Stimulated activated CD8-positive, alpha-beta memory T cell treated with anti-CD3 and anti-CD28 coated beads, Interleukin-15, amount 100 ng/mL, for 4 hours (primary cell): ENCODE measurements around the gene LHX6.

Experiments
- DNase-seq, 2 donors: peaks; one replicate each; pipeline ENCODE4 v3.0.0-alpha.2; 2020; ENCODE audit warnings: low read depth in 2 of 2

Gene LHX6

DNA sequence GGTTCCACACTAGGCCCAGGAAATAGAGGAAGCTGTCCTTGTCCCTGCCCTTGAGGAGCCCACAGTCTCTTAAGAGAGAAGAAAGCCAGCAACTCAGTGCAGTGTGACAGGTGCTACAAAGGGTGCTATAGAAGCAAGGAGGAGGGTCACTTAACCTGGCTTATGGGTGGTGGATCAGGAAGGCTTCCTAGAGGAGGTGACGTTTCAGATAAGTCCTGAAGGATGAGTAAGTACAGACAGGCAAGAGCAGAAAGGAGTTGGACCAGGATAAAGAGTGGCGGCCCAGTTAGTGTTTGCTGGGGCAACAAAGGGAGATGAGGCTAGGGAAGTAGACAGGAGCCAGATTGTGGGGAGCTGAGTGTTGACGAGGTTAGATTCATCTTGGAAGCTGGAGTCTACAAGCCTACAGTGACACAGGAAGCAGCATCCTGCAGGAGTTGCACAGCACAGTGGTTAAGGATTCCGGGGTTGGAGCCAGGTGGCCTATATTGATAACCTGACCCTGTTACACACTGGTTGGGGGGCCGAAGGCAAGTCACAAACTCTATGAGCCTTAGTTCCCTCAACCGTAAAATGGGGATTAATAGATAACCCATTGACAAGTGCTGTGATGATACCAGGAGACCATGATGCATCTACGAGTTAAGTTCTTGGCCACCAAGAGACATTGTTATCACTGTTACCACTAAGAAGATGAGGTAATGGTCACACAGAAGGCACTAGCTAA is 5.4 kb upstream of the LHX6 start:
- no peak for DNase-seq

DNA sequence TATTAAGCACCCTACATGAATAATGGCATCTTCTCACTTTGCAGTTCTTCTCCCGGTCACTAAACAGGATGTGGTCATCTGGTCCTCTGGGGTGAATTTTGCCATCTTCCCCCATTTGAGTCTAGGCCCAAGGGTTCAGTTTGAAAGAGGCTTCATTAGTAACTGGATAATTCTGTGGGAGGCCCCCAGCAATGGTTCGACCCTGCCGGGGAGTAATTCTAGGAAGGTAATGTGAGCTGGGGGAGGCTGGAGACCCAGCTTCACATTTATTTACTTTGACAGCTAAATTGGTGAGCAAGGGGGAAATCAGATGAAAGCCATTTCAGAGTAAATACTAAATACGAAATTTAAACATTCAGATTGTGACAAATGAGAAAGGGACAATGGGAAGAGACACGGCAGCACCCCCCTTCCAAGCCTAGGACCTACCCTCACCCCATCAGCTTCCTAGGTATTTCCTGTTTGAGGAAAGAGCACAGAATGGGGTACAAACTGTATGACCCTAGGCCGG is 4.1 kb upstream of the LHX6 start:
- DNase-seq = no peak

DNA sequence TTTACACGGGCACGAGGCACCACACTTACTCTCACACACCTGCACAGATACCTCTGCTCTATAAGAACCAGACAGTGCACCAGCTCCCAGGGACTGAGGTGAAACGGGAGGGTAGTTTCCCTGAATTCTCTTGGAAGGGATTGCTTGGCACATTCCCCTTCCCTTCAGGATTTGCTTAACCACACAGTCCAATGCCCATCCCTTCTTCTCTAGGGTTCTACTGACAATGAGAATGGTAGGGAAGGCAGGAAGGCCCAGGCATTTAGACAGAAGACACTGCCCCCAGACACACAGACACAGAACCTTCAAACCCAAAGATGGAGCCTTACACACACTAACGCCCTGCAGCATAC is 704 bp upstream of the LHX6 start:
- no peak for DNase-seq

DNA sequence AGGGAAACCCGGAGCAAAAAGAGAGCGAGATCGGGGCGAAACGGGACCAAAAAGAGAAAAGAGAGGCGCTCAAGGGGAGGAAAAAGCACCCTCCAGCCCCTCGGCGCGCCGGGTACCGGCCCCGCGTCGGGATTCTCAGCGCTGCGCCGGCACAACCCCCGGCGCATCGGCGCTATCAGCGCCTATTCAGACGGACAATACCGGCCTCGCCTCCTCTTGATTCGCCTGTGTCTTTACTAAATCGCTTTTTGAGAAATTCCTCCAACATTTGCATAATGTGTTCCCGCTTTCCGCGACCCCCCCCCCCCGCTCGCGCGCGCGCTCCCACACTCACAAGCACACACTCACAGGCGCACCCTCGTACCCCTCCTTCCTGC is 578 bp downstream of the LHX6 start:
- no peak for DNase-seq

DNA sequence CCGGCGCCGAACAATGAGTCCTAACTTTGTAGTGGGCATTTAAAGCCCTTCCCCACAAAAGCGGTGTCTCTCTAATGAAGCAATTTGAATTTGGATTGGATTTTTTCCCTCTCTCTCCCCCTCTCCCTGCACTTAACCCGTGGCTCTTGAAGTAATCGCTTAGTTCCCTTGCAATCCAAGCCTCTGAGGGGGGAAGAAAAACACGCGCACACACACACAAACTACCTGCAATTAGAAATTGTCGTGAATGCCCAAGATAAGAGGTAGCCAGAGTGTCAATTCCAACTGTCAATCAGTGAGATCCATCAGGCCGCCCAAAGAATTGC is 1.2 kb downstream of the LHX6 start:
- DNase-seq = no peak

DNA sequence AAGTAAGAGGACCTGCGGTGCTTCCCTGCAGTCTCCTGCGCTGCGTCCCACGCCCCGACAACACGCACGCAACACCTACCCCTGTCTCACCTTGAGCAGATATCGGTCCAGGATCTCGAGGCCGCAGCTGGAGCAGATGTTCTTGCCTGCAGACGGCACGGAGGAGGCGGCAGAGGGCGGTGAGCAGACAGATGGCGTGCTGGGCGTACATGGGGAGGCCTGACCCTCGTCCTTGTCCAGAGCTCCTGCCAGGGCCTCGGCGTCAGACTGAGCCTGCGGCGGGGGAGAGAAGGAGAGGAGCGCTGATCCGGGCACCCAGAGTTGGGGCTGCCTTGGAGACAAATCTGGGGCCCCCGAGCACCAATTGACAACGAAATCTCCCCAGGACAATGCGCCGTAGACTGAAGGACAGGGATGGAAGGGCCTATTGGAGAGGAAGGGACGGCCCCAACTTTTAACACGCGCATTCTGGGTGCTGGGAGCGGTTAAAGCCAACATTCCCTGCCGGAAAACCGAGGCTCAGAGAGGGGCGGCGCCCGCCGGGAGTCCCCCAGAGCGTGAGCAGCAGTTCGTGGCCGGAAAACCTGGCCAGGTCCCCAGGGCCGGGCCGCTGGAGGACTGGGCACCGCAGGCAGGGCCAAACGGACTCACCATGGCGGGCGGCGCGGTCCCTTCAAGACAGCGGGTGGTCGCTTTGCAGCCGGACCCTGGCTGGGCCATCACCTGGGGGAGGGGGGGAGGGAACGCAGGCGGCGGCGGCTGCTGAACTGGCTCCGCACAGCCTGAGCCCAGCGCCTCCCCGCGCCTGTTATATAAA is 1.8 kb downstream of the LHX6 start:
- DNase-seq = no peak

DNA sequence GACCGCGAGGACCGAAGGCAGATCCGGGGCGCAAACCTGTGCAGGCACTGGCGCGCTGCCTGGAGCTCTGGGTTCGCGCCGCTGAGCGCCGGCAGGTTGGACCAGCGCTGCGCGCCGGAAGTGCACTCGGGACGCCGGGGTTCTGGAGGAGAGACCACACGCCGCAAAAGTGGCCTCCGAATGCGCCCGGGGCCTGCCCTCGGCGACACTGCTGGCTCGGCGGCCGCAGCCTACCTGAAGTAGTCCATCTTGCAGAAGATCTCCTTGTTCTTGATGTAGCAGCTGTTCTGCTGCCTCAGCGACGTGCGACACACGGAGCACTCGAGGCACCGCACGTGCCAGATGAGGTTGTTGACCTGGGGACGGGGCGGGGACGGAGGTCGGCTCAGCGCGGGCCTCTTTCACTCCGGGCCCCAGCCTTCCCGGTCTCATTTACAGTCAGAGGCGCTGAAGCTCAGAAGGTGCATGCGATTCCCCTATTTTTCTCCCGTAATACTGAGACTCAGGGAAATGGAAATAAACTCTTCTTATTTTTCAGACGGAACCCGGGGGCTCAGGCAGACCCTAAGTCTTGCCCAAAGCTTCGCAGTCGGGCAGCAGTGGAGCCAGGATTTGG is 2.5 kb downstream of the LHX6 start:
- no peak for DNase-seq

DNA sequence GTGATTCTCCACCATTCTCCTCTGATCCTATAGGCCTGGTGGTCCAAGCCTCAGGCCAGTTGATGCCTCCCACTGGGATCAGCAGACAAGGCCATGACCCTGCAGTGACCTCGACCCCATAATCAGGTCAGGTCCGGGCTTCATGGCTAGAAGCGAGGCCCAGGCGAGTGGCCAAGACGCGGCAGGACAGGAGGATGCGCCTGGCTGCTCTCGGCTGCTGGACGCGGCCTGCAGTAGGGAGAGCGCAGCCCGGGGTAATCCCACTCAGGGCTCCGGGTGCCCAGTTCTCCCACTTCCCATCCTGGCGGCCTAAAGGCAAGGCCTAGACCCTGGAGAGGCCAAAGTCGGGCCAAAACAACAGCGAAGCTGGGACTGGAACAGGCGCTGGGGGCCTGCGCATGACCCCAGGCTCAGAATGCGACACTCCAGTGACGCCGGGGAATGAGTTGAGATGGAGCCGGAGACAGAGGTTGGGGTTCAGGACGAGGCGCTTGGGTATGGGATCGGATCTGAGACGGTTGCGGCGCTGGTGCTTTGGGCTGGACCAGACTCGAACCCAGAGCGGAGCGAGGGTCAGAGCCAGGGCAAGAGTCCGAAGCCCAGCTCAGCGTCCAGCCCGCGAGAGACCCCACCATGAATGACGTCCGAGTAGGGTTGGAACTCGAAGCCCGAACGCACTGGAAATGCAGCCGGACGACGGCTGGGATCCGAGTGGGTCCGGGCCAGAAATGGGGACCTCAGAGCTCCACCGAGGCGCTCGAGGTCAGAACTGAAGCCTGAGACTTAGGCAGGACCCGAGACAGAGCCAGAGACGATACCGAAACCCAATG is 3.2 kb downstream of the LHX6 start:
- no peak for DNase-seq

DNA sequence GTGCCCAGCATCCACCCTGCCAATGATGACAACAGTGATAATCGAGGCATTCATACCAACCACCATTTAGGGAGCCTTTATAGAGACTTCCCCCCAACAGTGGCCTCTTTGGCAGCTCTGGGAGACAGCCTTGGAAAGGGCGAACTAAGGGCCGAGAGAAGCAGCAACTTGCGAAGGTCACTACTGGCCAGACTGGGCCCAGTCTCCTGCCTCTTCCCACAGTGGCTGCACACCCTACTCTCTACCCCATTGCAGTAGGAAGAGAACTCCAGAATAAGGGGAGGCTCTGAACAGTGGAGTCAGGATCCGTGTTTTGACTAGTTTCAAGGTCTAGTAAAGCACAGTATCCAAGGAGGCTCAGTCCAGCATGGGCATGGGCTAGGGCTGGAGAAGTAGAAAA is 5.3 kb downstream of the LHX6 start:
- DNase-seq = no peak

DNA sequence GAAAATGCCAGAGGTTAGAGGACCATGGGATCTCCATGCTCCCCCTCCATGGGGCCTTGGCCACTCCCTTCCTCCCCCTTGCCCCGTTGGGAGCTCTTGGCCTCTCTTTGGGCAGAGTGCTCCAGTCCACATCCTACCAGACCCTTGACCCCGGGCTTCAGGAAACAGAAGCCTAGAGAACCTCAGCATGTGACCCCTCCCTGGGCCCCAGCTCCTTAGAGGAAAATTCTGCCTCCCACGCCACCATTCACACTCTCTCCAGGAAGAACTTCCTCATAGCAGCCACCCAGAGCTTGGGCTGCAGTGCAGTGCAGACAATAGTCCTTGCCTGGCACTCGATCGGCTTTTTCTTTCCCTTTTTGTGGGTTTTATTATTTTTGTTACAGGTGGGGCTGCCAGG is 6.0 kb downstream of the LHX6 start:
- DNase-seq = no peak

DNA sequence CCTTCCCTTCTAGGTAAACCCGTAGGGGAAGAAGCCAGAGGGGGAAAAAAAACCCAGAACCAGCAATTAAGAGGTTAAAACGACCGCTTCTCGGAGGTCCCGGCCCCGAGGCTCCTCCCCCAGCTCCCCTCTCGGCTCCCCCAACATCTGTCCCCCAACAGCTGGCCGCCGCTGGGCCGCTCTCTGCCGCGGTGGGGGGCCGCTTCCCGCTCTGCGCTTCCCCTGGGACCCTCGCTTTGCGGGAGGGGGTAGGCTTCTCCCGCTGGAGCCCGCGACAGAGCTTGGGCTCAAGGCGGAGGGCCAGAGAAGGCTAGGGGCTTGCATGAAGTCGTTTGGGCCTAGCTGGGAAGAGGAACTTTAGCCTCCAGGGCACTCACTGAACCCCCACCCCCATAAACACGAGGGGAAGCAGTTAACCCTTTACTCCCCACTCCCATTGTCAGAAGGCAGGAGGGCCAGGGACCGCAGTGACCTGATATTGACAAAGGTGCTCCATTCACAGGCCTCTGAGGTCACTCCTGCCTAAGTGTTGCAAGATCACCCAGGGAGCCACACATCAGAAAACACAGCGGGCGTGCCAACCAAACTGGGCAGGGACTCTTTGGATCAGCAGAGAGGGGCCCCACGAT is 7.5 kb downstream of the LHX6 start:
- no peak for DNase-seq

DNA sequence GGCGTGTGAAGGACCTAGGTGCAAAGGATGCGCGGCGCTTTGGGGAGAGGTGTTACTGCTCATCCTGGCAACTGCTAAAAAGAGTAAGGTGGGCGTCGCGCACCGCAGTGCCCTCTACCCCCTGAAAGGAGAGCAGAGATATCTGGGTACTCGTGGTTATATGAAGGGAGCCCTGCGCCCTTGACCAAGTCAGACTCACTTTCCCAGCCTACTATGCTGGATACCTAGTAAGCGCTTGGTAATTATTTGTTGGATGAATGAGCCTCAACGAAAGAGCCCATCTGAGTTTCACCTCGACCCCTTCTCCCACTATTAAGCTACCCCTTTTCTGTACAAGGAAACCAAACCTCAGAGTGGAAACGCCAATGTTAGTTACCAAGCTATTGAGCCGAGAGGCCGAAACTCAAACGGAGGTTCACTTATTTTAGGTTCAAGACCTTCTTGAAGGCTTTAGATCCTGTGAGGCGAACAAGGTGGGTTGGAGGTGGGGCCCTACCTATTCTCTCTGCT is 8.0 kb downstream of the LHX6 start:
- DNase-seq = no peak

DNA sequence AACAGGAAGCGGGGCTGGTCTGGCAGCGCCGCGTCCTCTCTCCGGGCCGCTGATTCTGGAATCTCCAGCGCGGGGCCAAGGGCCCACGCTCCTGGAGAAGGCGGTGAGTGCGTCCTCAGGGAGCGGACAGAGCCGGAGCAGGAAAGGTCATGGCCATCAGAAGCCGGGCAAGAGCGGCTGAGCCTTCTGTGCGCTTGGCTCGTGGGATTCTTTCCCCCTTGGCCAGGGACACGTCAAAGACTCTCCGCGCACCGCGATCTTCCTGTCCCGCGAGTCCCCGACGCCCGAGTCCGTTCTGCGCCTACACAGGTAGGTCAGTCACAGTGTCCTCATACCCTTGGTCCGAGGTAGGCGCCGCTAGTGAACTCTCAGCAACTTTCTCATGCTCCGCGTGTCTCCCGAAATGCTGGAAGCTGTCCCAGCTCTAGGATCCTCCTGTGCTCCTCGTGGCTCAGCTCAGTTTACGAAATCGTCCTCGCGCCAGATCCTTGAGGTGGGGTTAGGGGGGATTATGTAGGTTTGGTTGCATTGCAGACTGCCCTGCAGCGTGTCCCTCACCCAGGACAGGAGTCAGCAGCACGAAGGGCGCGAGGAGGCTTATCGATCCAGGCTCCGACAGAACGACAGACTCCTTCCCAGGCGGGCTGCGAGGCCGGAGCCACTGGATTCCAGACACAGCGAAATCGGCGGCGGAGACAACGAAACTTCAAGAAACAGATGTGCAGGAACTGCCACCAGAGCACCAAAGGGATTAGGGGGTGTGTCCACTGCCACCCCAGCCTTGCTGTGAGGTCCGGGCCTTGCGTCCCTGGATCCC is 8.7 kb downstream of the LHX6 start:
- DNase-seq = no peak

DNA sequence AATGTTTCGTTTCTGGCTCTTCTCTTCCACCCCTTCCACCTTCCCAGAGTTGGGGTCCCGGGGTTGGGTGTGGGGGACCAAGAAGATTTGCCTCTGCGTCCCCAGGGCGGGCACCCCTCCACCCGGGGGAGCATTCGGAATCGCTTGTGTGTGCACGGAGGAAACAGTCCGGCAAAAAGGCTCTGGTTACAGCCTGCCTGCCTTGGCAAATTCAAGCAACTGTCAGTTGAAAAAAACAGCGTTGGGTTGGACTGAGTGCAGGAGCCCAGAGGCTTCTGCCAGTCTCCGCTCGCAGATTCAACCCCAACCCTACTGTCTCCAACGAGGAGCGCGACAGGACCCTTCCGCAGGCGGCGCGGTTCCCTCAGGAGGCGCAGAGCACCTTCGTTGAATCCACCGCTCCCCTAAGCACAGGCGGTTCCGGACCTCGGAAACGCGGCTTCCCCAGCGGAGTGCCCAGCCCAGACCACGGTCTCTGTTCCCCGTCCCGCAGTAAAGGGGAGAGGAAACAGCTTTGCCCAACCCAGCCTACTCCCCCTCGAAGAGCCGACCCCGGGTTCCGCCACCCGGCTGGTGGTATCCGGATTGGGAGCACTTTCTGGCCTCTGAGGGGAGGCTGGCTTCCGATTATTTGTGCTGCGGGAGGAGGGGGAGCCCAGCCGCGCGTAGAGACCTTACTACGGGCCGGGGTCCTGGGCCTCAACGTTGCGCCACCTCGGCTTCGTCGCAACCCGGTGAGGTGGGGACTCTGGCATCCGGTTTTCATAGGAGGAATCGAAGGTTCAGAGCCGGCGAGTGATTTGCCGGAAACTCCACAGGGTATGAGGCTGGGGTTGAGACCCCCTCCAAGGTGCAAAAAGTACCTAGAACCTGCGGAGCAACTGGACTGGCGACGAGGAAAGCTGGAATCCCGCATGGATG is 9.6 kb downstream of the LHX6 start:
- no peak for DNase-seq

DNA sequence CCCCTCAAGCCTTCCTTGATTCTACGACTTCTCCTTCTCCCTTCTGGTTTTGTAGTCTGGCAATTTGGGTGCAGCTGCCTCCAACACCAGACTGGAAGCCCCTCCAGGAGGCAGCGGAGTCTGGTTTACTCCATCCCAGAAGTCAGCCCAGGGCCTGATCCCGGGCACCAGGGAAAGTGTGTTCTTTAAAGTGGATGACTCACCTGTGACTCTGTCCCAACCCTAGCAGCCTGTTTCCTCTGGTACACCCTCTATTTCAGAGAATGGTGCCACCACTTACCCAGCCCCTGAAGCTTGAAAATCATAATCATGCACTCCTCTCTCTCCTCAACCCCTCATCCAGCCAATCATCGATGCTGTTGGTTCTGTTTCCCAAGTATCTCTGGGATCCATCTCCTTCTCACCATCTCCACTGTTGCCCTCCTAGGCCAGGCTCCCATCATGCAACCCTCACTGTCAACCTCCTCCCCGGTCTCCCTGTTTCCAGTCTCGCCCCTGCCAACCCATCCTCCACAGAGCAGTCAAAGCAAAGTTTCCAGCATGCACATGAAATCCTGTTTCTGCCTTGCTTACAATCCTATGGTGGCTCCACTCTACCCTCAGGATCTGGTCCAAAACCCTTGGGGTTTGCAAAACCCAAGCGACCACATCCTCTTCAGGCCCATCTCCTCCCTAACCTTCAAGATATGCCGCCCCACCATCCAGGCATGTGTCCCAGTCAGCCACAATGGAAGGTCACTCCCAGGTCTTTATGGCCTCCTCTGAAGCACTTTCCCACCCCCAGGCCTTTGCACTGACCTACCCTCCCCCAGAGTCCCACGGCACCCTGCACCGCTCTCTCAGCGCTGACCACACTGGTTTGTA is 10.5 kb downstream of the LHX6 start:
- DNase-seq = no peak

DNA sequence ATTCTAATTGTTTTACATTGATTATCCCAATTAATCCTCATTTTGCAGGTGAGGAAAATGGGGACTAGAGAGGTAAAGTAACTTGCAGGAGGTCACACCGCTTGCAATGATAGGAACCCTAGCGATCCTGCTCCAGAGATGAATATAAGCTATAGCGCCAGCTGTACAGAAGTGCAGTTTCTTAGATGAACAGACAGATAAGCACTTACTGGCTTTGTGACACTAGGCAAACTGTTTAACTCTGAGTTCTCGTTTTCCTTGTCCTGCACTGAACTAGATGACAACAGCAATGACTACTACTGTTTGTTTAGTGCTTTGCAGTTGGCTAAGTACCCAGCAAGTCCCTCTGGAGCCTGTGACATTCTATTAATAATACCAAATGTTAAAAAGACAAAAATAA is 11.1 kb downstream of the LHX6 start:
- DNase-seq = no peak

DNA sequence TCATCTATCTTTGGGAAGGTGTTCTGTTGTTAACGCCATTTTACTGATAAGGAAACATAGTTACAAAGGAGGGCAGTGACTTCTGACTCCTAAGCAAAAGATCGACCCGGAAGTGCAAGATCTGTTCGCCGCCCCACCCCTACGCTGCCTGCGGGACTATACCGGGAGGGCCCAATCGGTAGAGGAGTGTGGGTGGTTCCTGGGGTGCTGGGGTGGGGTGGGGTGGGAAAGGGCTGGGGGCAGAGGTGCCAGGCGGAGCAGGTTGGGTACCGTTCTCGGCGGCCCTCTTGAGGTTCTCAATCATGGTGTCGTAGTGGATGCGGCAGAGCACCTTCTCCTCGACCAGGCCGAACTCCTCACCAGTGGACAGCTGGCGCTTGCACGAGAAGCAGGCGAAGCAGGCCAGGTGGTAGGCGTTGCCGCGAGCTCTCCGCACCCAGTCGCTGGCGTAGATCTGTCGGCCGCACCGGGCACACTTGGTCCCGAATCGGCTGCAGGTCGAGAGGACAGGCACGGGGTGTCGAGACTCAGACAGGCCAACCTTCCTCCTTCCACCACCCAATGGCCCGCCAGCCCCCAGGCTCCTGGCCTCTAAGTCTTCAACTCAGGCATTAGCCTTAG is 11.8 kb downstream of the LHX6 start:
- DNase-seq = no peak

DNA sequence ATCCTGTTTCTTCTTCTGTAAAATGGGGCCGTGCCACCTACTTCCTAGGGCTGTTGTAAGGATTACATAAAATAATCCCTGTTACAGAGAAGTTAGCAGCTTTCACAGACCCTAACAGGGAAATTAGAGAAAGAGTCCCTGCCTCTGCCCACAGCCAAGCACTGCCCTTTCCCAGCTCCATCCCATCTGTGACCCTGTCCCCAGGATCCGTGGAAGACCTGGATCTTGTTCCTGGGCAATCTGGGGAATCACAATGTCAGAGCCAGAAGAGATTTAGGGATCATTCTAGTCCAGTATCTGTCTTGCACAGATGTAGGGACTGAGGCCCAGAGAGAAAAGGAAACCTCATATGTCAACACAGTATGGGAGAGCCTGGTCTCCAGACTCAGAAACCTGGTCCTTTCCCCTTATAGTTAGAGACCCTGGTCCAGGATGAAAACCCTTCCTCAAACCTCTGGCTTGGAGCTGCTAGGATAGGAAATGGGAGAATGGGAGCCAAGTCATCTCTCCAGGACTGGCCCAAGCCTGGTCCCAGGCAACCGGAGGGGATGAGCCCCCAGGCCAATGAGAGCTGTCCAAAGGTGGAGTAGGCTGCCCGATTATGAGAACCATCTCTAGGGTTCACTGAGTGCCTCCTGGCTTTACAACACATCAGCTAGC is 12.5 kb downstream of the LHX6 start:
- no peak for DNase-seq
